ENCODE data around the gene GDF7.

The GDF7 gene

GRCh38 chr2:20671036-20671735, 4.2 kb downstream of the GDF7 start:
- TF ChIP-seq CTCF (IDR thresholded peaks at IDR 0.05; ENCODE audit: low read depth, low read length, missing control alignments) = no peak
- in situ Hi-C loops (cut with HindIII; ENCODE audit: low sequenced_read_pairs) = loop anchor here (10.0 kb wide), 1 partner anchor 284 kb away; no protein-coding TSS in a partner anchor
- no peak for DNase-seq (ENCODE audit: low read depth)

GRCh38 chr2:20671736-20672080, 4.8 kb downstream of the GDF7 start:
- H3K4me3 ChIP-seq (ENCODE audit: low read depth, low read length) = no peak overlapping the region
- in situ Hi-C loops (cut with HindIII; ENCODE audit: low sequenced_read_pairs) = loop anchor here (10.0 kb wide), 1 partner anchor 283 kb away; no protein-coding TSS in a partner anchor
- TF ChIP-seq CTCF (IDR thresholded peaks at IDR 0.05; ENCODE audit: low read depth, low read length, missing control alignments) = no peak
- DNase-seq (ENCODE audit: low read depth) = no peak

More at GRCh38 chr2:20671036-20671735, 4.2 kb downstream of the GDF7 start:
- no peak overlapping the region for H3K4me3 ChIP-seq (ENCODE audit: low read depth, low read length)

GRCh38 chr2:20672201-20672951, 5.4 kb downstream of the GDF7 start:
- in situ Hi-C loops (cut with HindIII; ENCODE audit: low sequenced_read_pairs) = loop anchor here (10.0 kb wide), 1 partner anchor 282 kb away; no protein-coding TSS in a partner anchor

GRCh38 chr2:20673686-20674308, 6.9 kb downstream of the GDF7 start:
- in situ Hi-C loops (cut with HindIII; ENCODE audit: low sequenced_read_pairs) = loop anchor here (10.0 kb wide), 1 partner anchor 281 kb away; no protein-coding TSS in a partner anchor
- H3K4me3 ChIP-seq (ENCODE audit: low read depth, low read length) = no peak overlapping the region
- no peak for DNase-seq (ENCODE audit: low read depth)
- no peak for TF ChIP-seq CTCF (IDR thresholded peaks at IDR 0.05; ENCODE audit: low read depth, low read length, missing control alignments)

More at GRCh38 chr2:20672201-20672951, 5.4 kb downstream of the GDF7 start:
- no peak for TF ChIP-seq CTCF (IDR thresholded peaks at IDR 0.05; ENCODE audit: low read depth, low read length, missing control alignments)
- no peak overlapping the region for H3K4me3 ChIP-seq (ENCODE audit: low read depth, low read length)
- no peak for DNase-seq (ENCODE audit: low read depth)

- in situ Hi-C loops (cut with HindIII; ENCODE audit: low sequenced_read_pairs) = loop anchor here (10.0 kb wide), 1 partner anchor 280 kb away; no protein-coding TSS in a partner anchor
- H3K4me3 ChIP-seq (ENCODE audit: low read depth, low read length) = no peak overlapping the region
- no peak for TF ChIP-seq CTCF (IDR thresholded peaks at IDR 0.05; ENCODE audit: low read depth, low read length, missing control alignments)
- DNase-seq (ENCODE audit: low read depth) = no peak
These were observed 7.5 kb downstream of the GDF7 start for GRCh38 chr2:20674309-20674965.

All from astrocyte of the cerebellum (primary cell).